Central memory CD8-positive, alpha-beta T cell (primary cell): ENCODE measurements around the gene KCNAB1.

ENCODE experiments used
- ATAC-seq: fragments of 150-1000 bp; cut with Tn5 transposase; replicated peaks from 2 replicates; pipeline ENCODE4 v1.10.0; 2022; ENCODE audit warnings: mild to moderate bottlenecking, moderate FRiP score, moderate number of reproducible peaks; ENCODE audit not compliant: poor library complexity, severe bottlenecking; ENCODE audit errors: extremely low read depth
- DNase-seq, 2 donors: peaks; one replicate each; pipeline ENCODE4 v3.0.0; 2021; ENCODE audit warnings: low spot score in 2 of 2
- H3K27ac Mint-ChIP-seq: one replicate; pipeline ENCODE4 v1.8.0; 2022; ENCODE audit warnings: low read depth, mild to moderate bottlenecking, moderate library complexity, mixed read lengths
- H3K27me3 Mint-ChIP-seq: one replicate; pipeline ENCODE4 v1.8.0; 2022; ENCODE audit warnings: mixed read lengths
- H3K36me3 Mint-ChIP-seq: one replicate; pipeline ENCODE4 v1.8.0; 2022; ENCODE audit warnings: mild to moderate bottlenecking, moderate library complexity, mixed read lengths; ENCODE audit not compliant: insufficient read depth
- H3K4me1 Mint-ChIP-seq: one replicate; pipeline ENCODE4 v1.8.0; 2022; ENCODE audit warnings: mixed read lengths
- H3K4me3 Mint-ChIP-seq: one replicate; pipeline ENCODE4 v1.8.0; 2022; ENCODE audit warnings: mild to moderate bottlenecking, moderate library complexity, mixed read lengths
- H3K9me3 Mint-ChIP-seq: one replicate; pipeline ENCODE4 v1.8.0; 2022; ENCODE audit warnings: mixed read lengths

Gene KCNAB1

GRCh38 chr3:156171281-156172267 is 51.2 kb downstream of the KCNAB1 start:
- no peaks in the 10 kb centered on the region for H3K9me3 Mint-ChIP-seq

GRCh38 chr3:156172536-156172935 is 52.2 kb downstream of the KCNAB1 start:
- Mint-ChIP-seq H3K4me3 (no peak overlapping the region), H3K27ac (no peak overlapping the region), H3K27me3 (peaks cover 39% of the 10 kb centered on the region), H3K36me3 (peaks cover 2% of the 10 kb centered on the region), H3K9me3 (no peaks in the 10 kb centered on the region), H3K4me1 (no peaks in the 10 kb centered on the region)
- ATAC-seq = no peak
- no peak for DNase-seq

More at GRCh38 chr3:156171281-156172267, 51.2 kb downstream of the KCNAB1 start:
- Mint-ChIP-seq H3K27ac (no peak overlapping the region), H3K4me1 (no peaks in the 10 kb centered on the region), H3K27me3 (peaks cover 49% of the 10 kb centered on the region), H3K4me3 (no peak overlapping the region), H3K36me3 (peaks cover 2% of the 10 kb centered on the region)
- ATAC-seq = no peak
- DNase-seq = no peak

DNA sequence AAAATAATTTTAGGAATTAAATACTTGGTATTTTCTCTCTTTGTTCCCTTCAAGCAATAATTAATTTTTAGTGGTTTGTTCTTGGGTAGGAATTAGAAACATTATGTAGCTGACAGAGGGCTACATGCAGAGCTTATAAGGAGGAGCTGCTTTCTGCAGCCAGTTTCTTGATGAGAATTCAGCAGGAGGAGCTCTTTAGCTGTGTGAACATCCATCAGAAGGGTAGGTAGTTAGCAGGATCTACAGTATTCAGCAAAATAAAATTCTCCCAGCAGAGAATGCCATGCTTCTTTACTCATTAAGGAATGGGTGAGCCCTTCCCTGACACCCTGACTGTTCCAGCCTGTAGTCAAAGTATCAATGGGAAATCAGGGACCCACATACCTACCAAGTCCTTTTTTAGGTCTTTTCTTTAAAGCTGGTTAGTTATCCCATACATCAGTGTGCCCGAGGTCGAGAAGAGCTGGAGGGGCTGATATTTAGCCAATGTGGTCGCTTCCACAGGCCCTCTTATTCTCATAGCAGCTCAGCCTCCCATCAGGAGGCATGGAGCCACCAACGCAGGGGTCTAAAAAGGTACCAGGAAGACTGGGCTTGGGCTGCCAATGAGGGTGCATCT is 54.0 kb downstream of the KCNAB1 start:
- Mint-ChIP-seq H3K9me3 (no peaks in the 10 kb centered on the region), H3K4me3 (no peak overlapping the region), H3K27me3 (peaks cover 35% of the 10 kb centered on the region), H3K27ac (no peak overlapping the region), H3K36me3 (peaks cover 2% of the 10 kb centered on the region), H3K4me1 (no peaks in the 10 kb centered on the region)
- DNase-seq (no peak), ATAC-seq (no peak)

DNA sequence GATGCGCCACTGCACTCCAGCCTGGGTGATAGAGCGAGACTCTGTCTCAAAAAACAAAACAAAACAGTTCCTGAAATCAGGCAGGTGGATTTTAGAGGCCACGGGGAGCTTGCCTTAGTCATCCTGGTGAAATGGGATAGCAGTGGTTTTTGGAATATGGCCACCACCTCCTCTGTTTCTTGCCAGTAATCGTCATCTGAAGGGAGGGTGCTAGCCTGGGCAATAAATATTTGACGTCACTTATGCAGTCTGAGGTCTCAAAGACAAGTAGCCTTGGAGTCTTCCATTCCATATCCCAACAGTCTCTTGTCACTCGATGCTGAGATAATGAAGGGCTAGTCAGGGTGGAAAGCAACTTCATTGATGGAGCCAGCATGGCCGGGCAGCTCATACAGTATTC is 55.2 kb downstream of the KCNAB1 start:
- DNase-seq (no peak), ATAC-seq (no peak)
- Mint-ChIP-seq H3K9me3 (no peaks in the 10 kb centered on the region), H3K36me3 (peaks cover 2% of the 10 kb centered on the region), H3K27me3 (peaks cover 23% of the 10 kb centered on the region), H3K4me3 (no peak overlapping the region), H3K4me1 (no peaks in the 10 kb centered on the region), H3K27ac (no peak overlapping the region)

GRCh38 chr3:156176048-156176447 is 55.7 kb downstream of the KCNAB1 start:
- no peak overlapping the region for H3K27ac Mint-ChIP-seq
- ATAC-seq = no peak
- peaks cover 2% of the 10 kb centered on the region for H3K36me3 Mint-ChIP-seq
- DNase-seq = no peak
- H3K4me3 Mint-ChIP-seq = no peak overlapping the region
- H3K27me3 Mint-ChIP-seq = peaks cover 23% of the 10 kb centered on the region
- H3K4me1 Mint-ChIP-seq = no peaks in the 10 kb centered on the region
- no peaks in the 10 kb centered on the region for H3K9me3 Mint-ChIP-seq

- H3K27me3 Mint-ChIP-seq = peaks cover 23% of the 10 kb centered on the region
- H3K27ac Mint-ChIP-seq = no peak overlapping the region
- ATAC-seq (no peak), DNase-seq (no peak)
- H3K4me1 Mint-ChIP-seq = no peaks in the 10 kb centered on the region
- H3K9me3 Mint-ChIP-seq = no peaks in the 10 kb centered on the region
- H3K36me3 Mint-ChIP-seq = peaks cover 2% of the 10 kb centered on the region
- H3K4me3 Mint-ChIP-seq = no peak overlapping the region
Measured at GRCh38 chr3:156176629-156177210, 56.3 kb downstream of the KCNAB1 start.

- ATAC-seq (no peak), DNase-seq (no peak)
- H3K36me3 Mint-ChIP-seq = no peaks in the 10 kb centered on the region
- no peaks in the 10 kb centered on the region for H3K9me3 Mint-ChIP-seq
- no peaks in the 10 kb centered on the region for H3K4me1 Mint-ChIP-seq
- no peak overlapping the region for H3K4me3 Mint-ChIP-seq
- H3K27ac Mint-ChIP-seq = no peak overlapping the region
- no peaks in the 10 kb centered on the region for H3K27me3 Mint-ChIP-seq
Measured at GRCh38 chr3:156180077-156180476, 59.7 kb downstream of the KCNAB1 start.

DNA sequence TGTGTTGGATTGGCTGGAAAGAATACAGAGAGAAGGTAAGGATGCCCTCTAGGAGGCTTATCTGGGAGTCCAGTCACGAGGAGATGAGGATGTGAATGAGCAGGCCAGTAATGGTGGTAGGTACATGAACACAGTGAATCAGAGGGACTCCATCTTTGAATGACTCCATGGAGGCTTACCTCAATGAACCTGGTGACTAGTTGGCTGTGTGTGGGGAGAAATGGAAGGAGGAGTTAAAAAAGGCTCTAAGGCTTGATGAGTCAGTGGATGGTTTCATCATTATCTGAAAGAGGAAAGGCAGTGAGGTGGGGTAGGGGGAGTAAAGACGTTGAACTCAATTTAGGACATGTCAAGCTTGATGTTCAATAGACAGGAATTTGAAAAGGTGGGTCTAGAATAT is 61.1 kb downstream of the KCNAB1 start:
- no peak for DNase-seq
- H3K4me3 Mint-ChIP-seq = no peak overlapping the region
- H3K27ac Mint-ChIP-seq = no peak overlapping the region
- no peaks in the 10 kb centered on the region for H3K4me1 Mint-ChIP-seq
- H3K9me3 Mint-ChIP-seq = no peaks in the 10 kb centered on the region
- H3K36me3 Mint-ChIP-seq = no peaks in the 10 kb centered on the region
- H3K27me3 Mint-ChIP-seq = no peaks in the 10 kb centered on the region
- no peak for ATAC-seq

GRCh38 chr3:156183396-156183795 is 63.0 kb downstream of the KCNAB1 start:
- Mint-ChIP-seq H3K27ac (no peak overlapping the region), H3K4me1 (no peaks in the 10 kb centered on the region), H3K36me3 (no peaks in the 10 kb centered on the region), H3K27me3 (no peaks in the 10 kb centered on the region), H3K4me3 (no peak overlapping the region), H3K9me3 (no peaks in the 10 kb centered on the region)
- ATAC-seq (no peak), DNase-seq (no peak)

DNA sequence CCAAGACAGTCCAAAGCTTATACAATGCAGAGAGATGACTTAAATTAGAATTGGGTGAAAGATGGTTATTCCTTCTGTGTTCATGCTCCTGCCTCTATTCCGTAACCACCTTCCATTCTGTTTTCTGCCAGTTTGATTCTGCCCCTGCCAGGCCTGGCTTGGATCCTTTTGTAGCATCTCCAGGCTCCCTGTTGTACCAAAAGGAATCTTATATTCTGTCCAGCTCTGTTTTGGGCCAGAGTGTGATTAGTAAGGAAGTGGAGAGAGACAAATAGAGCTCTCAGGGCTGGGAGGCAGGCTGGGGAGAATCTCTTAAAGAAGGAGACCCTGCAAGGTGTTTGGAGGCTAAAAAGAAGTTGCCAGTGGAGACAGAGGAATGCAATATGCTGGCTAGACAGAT is 63.8 kb downstream of the KCNAB1 start:
- no peaks in the 10 kb centered on the region for H3K36me3 Mint-ChIP-seq

DNA sequence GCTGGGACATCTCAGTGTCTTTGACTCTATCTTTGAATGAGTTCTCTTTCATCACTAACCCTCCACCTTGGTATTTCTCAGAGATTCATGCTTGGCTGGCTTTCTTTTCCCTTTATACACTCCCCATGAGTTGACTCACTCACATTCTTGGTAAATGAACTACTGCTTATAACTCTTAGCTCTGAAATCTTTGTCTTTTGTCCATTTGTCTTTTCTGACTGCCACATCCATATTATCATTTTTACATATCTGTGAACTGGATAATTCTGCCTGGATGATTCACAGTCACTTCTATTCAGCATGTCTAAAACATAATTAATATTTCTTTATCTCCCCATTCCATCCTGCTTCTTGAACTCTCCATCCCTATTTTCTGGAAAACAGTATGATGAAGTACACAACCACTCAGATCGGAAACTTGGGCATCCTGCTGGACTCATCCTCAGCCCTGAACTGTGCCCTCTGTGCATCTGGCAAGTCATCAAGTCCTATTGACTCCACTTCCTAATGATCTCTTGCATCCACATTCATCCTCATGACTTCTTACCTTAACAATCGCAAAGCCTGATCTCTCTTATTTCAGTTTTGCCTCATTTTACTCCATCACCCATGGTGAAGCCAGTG is 66.9 kb downstream of the KCNAB1 start:
- no peaks in the 10 kb centered on the region for H3K27me3 Mint-ChIP-seq
- H3K36me3 Mint-ChIP-seq = no peaks in the 10 kb centered on the region
- no peak overlapping the region for H3K27ac Mint-ChIP-seq
- no peaks in the 10 kb centered on the region for H3K4me1 Mint-ChIP-seq
- H3K9me3 Mint-ChIP-seq = no peaks in the 10 kb centered on the region
- H3K4me3 Mint-ChIP-seq = no peak overlapping the region
- DNase-seq = no peak
- ATAC-seq = no peak

More for the DNA sequence above, 63.8 kb downstream of the KCNAB1 start:
- DNase-seq (no peak), ATAC-seq (no peak)
- Mint-ChIP-seq H3K27me3 (no peaks in the 10 kb centered on the region), H3K27ac (no peak overlapping the region), H3K9me3 (no peaks in the 10 kb centered on the region), H3K4me1 (no peaks in the 10 kb centered on the region), H3K4me3 (no peak overlapping the region)

- ATAC-seq = no peak
- H3K4me3 Mint-ChIP-seq = no peak overlapping the region
Measured at GRCh38 chr3:156188757-156189156, 68.4 kb downstream of the KCNAB1 start.

More at GRCh38 chr3:156188757-156189156, 68.4 kb downstream of the KCNAB1 start:
- no peaks in the 10 kb centered on the region for H3K27me3 Mint-ChIP-seq
- no peak for DNase-seq
- H3K9me3 Mint-ChIP-seq = no peaks in the 10 kb centered on the region
- H3K36me3 Mint-ChIP-seq = no peaks in the 10 kb centered on the region
- H3K4me1 Mint-ChIP-seq = no peaks in the 10 kb centered on the region
- H3K27ac Mint-ChIP-seq = no peak overlapping the region
